ENCODE measurements around the gene LPAR6.

DNA sequence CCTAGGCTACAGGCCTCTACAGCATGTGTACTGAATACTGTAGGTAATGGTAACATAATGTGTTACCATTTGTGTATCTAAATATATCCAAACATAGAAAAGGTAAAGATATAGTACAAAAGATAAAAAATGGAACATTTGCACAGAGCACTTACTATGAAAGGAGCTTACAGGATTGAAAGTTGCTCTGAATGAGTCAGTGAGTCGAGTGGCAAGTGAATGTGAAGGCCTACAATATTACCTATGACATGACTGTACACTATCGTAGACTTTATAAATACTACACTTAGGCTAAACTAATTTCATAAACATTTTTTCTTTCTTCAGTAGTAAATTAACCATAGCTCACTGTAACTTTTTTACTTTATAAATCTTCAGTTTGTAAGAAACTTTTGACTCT is 35.1 kb downstream of the LPAR6 start:
- TF ChIP-seq CTCF (IDR thresholded peaks at IDR 0.05), result no peak
- TF ChIP-seq EZH2 (IDR thresholded peaks at IDR 0.05; ENCODE audit: borderline replicate concordance, insufficient read depth, low read depth, low read length, poor library complexity, severe bottlenecking), result no peak

Measured in B cell (primary cell).